WTC11 (cell line): Measurements from ENCODE around the gene SORCS2. TPM values are rescaled to one million over a fixed set of nuclear protein-coding genes. Genes with fewer than 3 reads are reported as not detected.

Source experiments
- ATAC-seq: fragments of 200-7000 bp; cut with Tn5 transposase; 2 replicates; pipeline ENCODE4 v1.10.0; 2021; ENCODE audit warnings: mild to moderate bottlenecking, moderate library complexity
- CTCF ChIA-PET: fragments of 300-600 bp; sonication (Branson Sonifier 250); formaldehyde crosslinking; loops from one replicate; lab custom pipeline; 2021; ENCODE audit warnings: antibody characterized with exemption; lab: Charles Lee
- POLR2A ChIA-PET: fragments of 350-600 bp; sonication (Branson Sonifier 250); formaldehyde crosslinking; loops from one replicate; lab custom pipeline; 2021; ENCODE audit warnings: antibody characterized with exemption; lab: Charles Lee
- DNase-seq: peaks from one replicate; pipeline ENCODE4 v3.0.0; 2021; ENCODE audit warnings: low spot score
- H3K27ac Mint-ChIP-seq: 2 replicates; pipeline ENCODE4 v1.8.0; 2021; ENCODE audit warnings: mixed read lengths
- H3K27me3 Mint-ChIP-seq: 2 replicates; pipeline ENCODE4 v1.8.0; 2021; ENCODE audit warnings: low read depth, mild to moderate bottlenecking, moderate library complexity, mixed read lengths
- H3K36me3 Mint-ChIP-seq: 2 replicates; pipeline ENCODE4 v1.8.0; 2021; ENCODE audit warnings: mixed read lengths
- H3K4me1 Mint-ChIP-seq: 2 replicates; pipeline ENCODE4 v1.8.0; 2022; ENCODE audit warnings: mixed read lengths
- H3K4me3 Mint-ChIP-seq: 2 replicates; pipeline ENCODE4 v1.8.0; 2021; ENCODE audit warnings: mild to moderate bottlenecking, moderate library complexity, mixed read lengths
- H3K9me3 Mint-ChIP-seq: 2 replicates; pipeline ENCODE4 v1.8.0; 2021; ENCODE audit warnings: mixed read lengths
- ATF1 ChIP-seq: sonication (generic); formaldehyde crosslinking; IDR thresholded peaks from 2 replicates; pipeline ENCODE4 v1.8.1; 2023; ENCODE audit warnings: mild to moderate bottlenecking, moderate library complexity, missing genetic modification reagents
- CTCF ChIP-seq: fragments of 200-600 bp; IDR thresholded peaks from 2 replicates; pipeline ENCODE4 v1.8.0; 2022; ENCODE audit warnings: antibody characterized with exemption
- E2F5 ChIP-seq: sonication (generic); formaldehyde crosslinking; IDR thresholded peaks from 2 replicates; pipeline ENCODE4 v1.8.1; 2022; ENCODE audit warnings: mild to moderate bottlenecking, moderate library complexity, missing genetic modification reagents
- FOXK1 ChIP-seq: sonication (generic); formaldehyde crosslinking; IDR thresholded peaks from 2 replicates; pipeline ENCODE4 v1.8.0; 2022; ENCODE audit warnings: mild to moderate bottlenecking, moderate library complexity, missing genetic modification reagents
- GABPB1 ChIP-seq: sonication (generic); formaldehyde crosslinking; IDR thresholded peaks from 2 replicates; pipeline ENCODE4 v1.8.1; 2023; ENCODE audit warnings: mild to moderate bottlenecking, missing genetic modification reagents
- MAX ChIP-seq: sonication (generic); formaldehyde crosslinking; IDR thresholded peaks from 2 replicates; pipeline ENCODE4 v1.8.0; 2022; ENCODE audit warnings: mild to moderate bottlenecking, missing genetic modification reagents
- NFE2L1 ChIP-seq: sonication (generic); formaldehyde crosslinking; IDR thresholded peaks from 2 replicates; pipeline ENCODE4 v1.8.1; 2023; ENCODE audit warnings: missing genetic modification reagents
- NR1H2 ChIP-seq: sonication (generic); formaldehyde crosslinking; IDR thresholded peaks from 2 replicates; pipeline ENCODE4 v1.9.0; 2021; ENCODE audit warnings: mild to moderate bottlenecking, moderate library complexity, missing genetic modification reagents
- RORB ChIP-seq: fragments of 250-450 bp; sonication (Bioruptor Pico); IDR thresholded peaks from 2 replicates; pipeline ENCODE4 v1.9.0; 2021; ENCODE audit warnings: mild to moderate bottlenecking
- SMAD3 ChIP-seq: sonication (generic); formaldehyde crosslinking; IDR thresholded peaks from 2 replicates; pipeline ENCODE4 v1.8.0; 2022; ENCODE audit warnings: missing genetic modification reagents, mild to moderate bottlenecking, borderline replicate concordance
- SOX15 ChIP-seq: fragments of 250-450 bp; sonication (Bioruptor Pico); IDR thresholded peaks from 2 replicates; pipeline ENCODE4 v1.9.0; 2021; ENCODE audit warnings: mild to moderate bottlenecking
- TEAD1 ChIP-seq: sonication (generic); formaldehyde crosslinking; IDR thresholded peaks from 2 replicates; pipeline ENCODE4 v1.8.0; 2022; ENCODE audit warnings: mild to moderate bottlenecking, missing genetic modification reagents
- ZNF232 ChIP-seq: sonication (generic); formaldehyde crosslinking; IDR thresholded peaks from 2 replicates; pipeline ENCODE4 v1.8.0; 2022; ENCODE audit warnings: mild to moderate bottlenecking, missing genetic modification reagents
- ZNF423 ChIP-seq: fragments of 250-450 bp; sonication (Bioruptor Pico); IDR thresholded peaks from 2 replicates; pipeline ENCODE4 v2.1.2; 2022; ENCODE audit warnings: mild to moderate bottlenecking, moderate library complexity
- ZNF425 ChIP-seq: fragments of 250-450 bp; sonication (Bioruptor Pico); conservative IDR thresholded peaks from 2 replicates; pipeline ENCODE4 v1.9.0; 2021; ENCODE audit warnings: mild to moderate bottlenecking
- ZNF671 ChIP-seq: fragments of 250-450 bp; sonication (Bioruptor Pico); IDR thresholded peaks from 2 replicates; pipeline ENCODE4 v1.8.0; 2021; ENCODE audit warnings: mild to moderate bottlenecking
- total RNA-seq: library from RNA; stranded (reverse); gene quantifications from 3 replicates; pipeline ENCODE4 v1.2.3, GENCODE V29; 2021
- TF ChIP-seq, protein P1 (sequence below): sonication (generic); formaldehyde crosslinking; IDR thresholded peaks from 2 replicates; pipeline ENCODE4 v1.8.1; 2023; ENCODE audit warnings: mild to moderate bottlenecking, missing genetic modification reagents, borderline replicate concordance
- TF ChIP-seq, protein P2 (sequence below): fragments of 250-450 bp; sonication (Bioruptor Pico); IDR thresholded peaks from 2 replicates; pipeline ENCODE4 v1.9.0; 2021; ENCODE audit warnings: mild to moderate bottlenecking, borderline replicate concordance
- TF ChIP-seq, protein P3 (sequence below): sonication (generic); formaldehyde crosslinking; IDR thresholded peaks from 2 replicates; pipeline ENCODE4 v1.8.1; 2023; ENCODE audit warnings: mild to moderate bottlenecking, missing genetic modification reagents, moderate library complexity

The SORCS2 gene
- total RNA-seq, 1 experiment from 2014 or later = 6.6 TPM

- Mint-ChIP-seq H3K4me1 (peaks cover 16% of the 10 kb centered on the region), H3K4me3 (no peak overlapping the region), H3K27ac (peak overlapping the region; percentile 28; the same call in 1 of the 2 replicates), H3K36me3 (peaks cover 25% of the 10 kb centered on the region), H3K9me3 (no peaks in the 10 kb centered on the region), H3K27me3 (no peaks in the 10 kb centered on the region)
- DNase-seq (peak; percentile 52), ATAC-seq (peak; percentile 59)
- CTCF ChIA-PET = interaction anchor here (0.6 to 3.5 kb wide), 9 partner anchors 8 to 217 kb away, joined by 3 to 41 read pairs (median 3); no protein-coding TSS in a partner anchor
- TF ChIP-seq ATF1 (no peak), ZNF232 (CRISPR knock-in tag) (no peak), GABPB1 (CRISPR knock-in tag) (peak; percentile 90), CTCF (peak; percentile 36; the same call in 1 of the 2 replicates), TEAD1 (no peak)
- POLR2A ChIA-PET = interaction anchor here (0.9 kb wide), 1 partner anchor 32 kb away, joined by 4 read pairs; no protein-coding TSS in a partner anchor
Observed at GRCh38 chr4:7770224-7771050, 578.1 kb downstream of the SORCS2 start.

GRCh38 chr4:7771056-7771455 lies 578.7 kb downstream of the SORCS2 start:
- DNase-seq = no peak
- ATAC-seq = no peak
- H3K4me1 Mint-ChIP-seq = peaks cover 17% of the 10 kb centered on the region
- CTCF ChIA-PET = interaction anchor here (0.7 to 3.5 kb wide), 7 partner anchors 10 to 217 kb away, joined by 3 to 41 read pairs (median 5); no protein-coding TSS in a partner anchor
- no peaks in the 10 kb centered on the region for H3K27me3 Mint-ChIP-seq
- POLR2A ChIA-PET = no interaction called here
- no peaks in the 10 kb centered on the region for H3K9me3 Mint-ChIP-seq
- peaks cover 25% of the 10 kb centered on the region for H3K36me3 Mint-ChIP-seq
- TF ChIP-seq ATF1 = no peak
- no peak for TF ChIP-seq SMAD3 (CRISPR knock-in tag)
- TF ChIP-seq MAX (CRISPR knock-in tag) = no peak
- no peak for TF ChIP-seq FOXK1 (CRISPR knock-in tag)
- TF ChIP-seq SOX15 (CRISPR knock-in tag) = no peak
- TF ChIP-seq NFE2L1 (CRISPR knock-in tag) = no peak
- no peak for TF ChIP-seq E2F5 (CRISPR knock-in tag)
- TF ChIP-seq, protein P1, sequence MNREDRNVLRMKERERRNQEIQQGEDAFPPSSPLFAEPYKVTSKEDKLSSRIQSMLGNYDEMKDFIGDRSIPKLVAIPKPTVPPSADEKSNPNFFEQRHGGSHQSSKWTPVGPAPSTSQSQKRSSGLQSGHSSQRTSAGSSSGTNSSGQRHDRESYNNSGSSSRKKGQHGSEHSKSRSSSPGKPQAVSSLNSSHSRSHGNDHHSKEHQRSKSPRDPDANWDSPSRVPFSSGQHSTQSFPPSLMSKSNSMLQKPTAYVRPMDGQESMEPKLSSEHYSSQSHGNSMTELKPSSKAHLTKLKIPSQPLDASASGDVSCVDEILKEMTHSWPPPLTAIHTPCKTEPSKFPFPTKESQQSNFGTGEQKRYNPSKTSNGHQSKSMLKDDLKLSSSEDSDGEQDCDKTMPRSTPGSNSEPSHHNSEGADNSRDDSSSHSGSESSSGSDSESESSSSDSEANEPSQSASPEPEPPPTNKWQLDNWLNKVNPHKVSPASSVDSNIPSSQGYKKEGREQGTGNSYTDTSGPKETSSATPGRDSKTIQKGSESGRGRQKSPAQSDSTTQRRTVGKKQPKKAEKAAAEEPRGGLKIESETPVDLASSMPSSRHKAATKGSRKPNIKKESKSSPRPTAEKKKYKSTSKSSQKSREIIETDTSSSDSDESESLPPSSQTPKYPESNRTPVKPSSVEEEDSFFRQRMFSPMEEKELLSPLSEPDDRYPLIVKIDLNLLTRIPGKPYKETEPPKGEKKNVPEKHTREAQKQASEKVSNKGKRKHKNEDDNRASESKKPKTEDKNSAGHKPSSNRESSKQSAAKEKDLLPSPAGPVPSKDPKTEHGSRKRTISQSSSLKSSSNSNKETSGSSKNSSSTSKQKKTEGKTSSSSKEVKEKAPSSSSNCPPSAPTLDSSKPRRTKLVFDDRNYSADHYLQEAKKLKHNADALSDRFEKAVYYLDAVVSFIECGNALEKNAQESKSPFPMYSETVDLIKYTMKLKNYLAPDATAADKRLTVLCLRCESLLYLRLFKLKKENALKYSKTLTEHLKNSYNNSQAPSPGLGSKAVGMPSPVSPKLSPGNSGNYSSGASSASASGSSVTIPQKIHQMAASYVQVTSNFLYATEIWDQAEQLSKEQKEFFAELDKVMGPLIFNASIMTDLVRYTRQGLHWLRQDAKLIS (CRISPR knock-in tag) = no peak
- TF ChIP-seq ZNF425 (CRISPR knock-in tag) = no peak
- no peak for TF ChIP-seq ZNF423
- no peak for TF ChIP-seq NR1H2 (CRISPR knock-in tag)
- TF ChIP-seq, protein P2, sequence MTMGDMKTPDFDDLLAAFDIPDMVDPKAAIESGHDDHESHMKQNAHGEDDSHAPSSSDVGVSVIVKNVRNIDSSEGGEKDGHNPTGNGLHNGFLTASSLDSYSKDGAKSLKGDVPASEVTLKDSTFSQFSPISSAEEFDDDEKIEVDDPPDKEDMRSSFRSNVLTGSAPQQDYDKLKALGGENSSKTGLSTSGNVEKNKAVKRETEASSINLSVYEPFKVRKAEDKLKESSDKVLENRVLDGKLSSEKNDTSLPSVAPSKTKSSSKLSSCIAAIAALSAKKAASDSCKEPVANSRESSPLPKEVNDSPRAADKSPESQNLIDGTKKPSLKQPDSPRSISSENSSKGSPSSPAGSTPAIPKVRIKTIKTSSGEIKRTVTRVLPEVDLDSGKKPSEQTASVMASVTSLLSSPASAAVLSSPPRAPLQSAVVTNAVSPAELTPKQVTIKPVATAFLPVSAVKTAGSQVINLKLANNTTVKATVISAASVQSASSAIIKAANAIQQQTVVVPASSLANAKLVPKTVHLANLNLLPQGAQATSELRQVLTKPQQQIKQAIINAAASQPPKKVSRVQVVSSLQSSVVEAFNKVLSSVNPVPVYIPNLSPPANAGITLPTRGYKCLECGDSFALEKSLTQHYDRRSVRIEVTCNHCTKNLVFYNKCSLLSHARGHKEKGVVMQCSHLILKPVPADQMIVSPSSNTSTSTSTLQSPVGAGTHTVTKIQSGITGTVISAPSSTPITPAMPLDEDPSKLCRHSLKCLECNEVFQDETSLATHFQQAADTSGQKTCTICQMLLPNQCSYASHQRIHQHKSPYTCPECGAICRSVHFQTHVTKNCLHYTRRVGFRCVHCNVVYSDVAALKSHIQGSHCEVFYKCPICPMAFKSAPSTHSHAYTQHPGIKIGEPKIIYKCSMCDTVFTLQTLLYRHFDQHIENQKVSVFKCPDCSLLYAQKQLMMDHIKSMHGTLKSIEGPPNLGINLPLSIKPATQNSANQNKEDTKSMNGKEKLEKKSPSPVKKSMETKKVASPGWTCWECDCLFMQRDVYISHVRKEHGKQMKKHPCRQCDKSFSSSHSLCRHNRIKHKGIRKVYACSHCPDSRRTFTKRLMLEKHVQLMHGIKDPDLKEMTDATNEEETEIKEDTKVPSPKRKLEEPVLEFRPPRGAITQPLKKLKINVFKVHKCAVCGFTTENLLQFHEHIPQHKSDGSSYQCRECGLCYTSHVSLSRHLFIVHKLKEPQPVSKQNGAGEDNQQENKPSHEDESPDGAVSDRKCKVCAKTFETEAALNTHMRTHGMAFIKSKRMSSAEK (CRISPR knock-in tag) = no peak
- TF ChIP-seq RORB (CRISPR knock-in tag) = no peak
- TF ChIP-seq ZNF671 (CRISPR knock-in tag) = no peak
- TF ChIP-seq, protein P3, sequence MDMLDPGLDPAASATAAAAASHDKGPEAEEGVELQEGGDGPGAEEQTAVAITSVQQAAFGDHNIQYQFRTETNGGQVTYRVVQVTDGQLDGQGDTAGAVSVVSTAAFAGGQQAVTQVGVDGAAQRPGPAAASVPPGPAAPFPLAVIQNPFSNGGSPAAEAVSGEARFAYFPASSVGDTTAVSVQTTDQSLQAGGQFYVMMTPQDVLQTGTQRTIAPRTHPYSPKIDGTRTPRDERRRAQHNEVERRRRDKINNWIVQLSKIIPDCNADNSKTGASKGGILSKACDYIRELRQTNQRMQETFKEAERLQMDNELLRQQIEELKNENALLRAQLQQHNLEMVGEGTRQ = no peak
- H3K27ac Mint-ChIP-seq = peak overlapping the region; percentile 28; the same call in 1 of the 2 replicates
- H3K4me3 Mint-ChIP-seq = no peak overlapping the region
